Measurements from ENCODE around the gene ZBTB7C.

Gene ZBTB7C

GRCh38 chr18:48216639-48217257 is 192.4 kb downstream of the ZBTB7C start:
- no peak for DNase-seq (ENCODE audit: low read depth)

DNA sequence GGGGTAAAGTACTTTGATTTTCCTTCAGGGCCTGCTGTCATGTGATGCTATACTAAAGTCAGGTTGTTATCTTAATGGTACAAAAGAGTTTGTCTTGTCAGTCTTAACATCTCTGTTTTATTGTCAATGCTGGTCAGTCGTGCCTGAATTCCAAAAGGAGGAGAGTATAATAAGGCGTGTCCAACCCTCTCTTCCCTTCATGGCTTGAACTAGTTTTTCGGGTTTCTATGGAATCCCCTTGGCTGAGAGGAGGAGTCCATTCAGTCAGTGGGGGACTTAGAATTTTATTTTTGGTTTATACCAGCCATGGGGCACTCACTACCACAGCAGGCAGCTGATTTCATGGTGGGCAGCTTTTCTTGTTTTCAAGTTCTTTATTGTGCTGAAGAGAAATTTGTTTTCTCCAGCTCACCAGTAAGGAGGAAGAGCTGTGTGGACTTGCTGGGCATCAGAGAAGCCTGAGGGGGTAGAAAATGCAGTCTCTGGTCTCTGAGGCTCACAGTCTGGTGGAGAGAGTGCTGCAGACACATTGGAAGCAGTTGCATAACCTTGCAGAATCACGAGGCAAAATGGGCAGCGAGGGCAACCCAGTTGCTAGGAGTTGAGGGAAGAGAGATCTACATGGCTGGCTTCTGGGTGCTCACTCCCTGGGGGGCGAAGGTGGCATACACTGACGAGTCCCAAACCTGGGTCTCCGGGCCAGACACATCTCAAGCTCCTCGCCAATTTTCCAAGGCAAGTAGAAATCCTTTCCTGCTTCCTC is 193.1 kb downstream of the ZBTB7C start:
- no peak for DNase-seq (ENCODE audit: low read depth)

- DNase-seq (ENCODE audit: low read depth) = no peak
These were observed 195.4 kb downstream of the ZBTB7C start for GRCh38 chr18:48213791-48214190.

DNA sequence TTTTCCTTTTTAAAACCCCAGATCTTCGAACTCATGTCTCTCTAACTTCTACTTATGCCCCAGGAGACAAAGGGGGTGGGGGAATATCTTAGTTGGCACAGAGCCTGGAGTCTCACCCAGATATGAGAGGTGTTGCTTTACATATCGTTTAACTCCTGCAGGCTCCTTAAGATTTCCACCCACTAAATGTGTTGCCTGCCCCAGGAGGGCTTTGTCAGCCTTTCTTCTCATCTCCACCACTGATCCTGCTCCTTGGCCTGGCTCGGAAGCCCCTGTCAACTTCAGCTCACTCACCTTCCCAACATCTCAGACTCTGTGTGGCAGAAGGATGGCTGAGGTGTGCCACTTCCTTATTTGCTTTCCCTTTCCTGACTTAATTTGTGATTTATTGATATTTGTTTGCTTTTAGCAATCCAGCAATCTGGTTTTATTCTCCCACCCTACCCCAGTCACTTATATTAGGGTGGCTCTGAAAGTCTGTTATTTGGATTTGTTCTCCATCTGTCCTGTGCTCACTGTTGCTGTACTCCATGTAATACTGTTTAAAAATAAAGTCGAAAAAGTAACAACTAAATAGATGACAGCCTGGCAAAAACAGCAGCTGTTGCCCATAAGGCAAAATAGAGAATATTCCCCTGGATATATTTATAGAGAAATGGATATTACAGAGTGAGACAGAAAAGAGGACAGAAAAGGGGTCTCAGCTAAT is 200.6 kb downstream of the ZBTB7C start:
- no peak for DNase-seq (ENCODE audit: low read depth)

DNA sequence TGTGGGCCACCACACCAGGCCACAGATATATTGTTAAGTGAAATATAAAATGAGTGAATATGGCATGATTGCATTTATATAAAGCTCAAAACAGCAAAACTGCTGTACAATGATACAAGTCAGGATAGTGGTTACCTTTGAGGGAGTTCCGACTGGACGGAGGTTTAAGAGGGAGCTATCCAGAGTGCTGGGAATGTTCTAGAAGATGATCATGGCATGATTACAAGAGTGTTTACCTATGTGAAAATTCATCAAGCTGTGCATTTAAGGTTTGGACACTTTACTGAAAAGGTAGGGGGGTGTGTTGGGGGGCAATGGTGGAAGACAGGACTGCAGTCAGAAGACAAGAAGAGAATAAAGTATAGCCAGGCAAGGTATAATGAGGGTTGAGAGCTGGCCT is 201.4 kb downstream of the ZBTB7C start:
- no peak for DNase-seq (ENCODE audit: low read depth)

DNA sequence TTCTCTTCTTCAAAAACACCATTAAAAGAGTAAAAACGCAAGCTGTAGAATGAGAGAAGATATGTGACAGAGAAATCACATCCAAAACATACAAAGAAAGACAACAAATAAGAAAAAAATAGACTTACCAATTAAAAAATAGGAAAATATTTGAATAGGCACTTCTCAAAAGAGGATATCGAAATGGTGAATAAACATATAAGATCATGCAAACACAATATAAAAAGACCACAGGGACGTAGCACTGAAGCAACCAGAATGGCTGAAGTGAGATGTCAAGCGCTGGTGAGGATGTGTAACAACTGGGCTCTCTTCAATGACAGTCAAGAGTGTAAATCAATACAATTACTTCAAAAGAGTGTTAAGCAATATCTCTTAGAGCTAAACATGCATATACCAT is 202.3 kb downstream of the ZBTB7C start:
- DNase-seq (ENCODE audit: low read depth) = no peak

- DNase-seq (ENCODE audit: low read depth) = no peak
These were observed 205.1 kb downstream of the ZBTB7C start for GRCh38 chr18:48203961-48204666.

DNA sequence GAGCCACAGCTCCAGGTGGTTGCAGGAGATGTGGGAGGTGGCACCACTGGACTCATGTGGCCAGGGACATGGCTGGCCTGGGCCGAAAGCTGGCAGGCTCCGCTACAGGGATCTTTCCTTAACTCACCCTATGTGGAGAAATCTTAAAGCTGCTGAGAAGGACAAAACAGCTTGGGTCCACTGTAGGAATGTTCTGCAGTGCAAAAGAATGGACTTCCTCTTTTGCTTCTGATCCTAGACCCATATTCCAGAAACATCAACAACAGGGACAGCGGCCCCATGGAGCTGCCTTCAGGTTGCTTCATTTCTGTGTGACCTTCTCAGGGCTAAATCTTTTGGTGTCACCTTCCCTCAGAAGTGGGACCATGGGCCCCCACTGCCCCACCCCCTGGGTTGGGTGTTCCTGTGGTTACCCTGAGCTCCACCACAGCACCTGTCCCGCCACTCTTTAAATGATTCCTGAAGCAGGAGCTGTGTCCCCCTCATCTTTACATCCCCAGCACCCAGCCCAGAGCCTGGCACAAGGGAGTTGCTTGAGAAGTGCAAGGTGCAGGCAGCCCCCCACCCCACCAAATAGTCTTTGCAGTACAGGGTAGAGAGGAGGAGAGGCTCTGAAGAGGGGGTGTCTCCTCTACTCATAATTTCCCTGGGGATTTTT is 205.8 kb downstream of the ZBTB7C start:
- DNase-seq (ENCODE audit: low read depth) = no peak

DNA sequence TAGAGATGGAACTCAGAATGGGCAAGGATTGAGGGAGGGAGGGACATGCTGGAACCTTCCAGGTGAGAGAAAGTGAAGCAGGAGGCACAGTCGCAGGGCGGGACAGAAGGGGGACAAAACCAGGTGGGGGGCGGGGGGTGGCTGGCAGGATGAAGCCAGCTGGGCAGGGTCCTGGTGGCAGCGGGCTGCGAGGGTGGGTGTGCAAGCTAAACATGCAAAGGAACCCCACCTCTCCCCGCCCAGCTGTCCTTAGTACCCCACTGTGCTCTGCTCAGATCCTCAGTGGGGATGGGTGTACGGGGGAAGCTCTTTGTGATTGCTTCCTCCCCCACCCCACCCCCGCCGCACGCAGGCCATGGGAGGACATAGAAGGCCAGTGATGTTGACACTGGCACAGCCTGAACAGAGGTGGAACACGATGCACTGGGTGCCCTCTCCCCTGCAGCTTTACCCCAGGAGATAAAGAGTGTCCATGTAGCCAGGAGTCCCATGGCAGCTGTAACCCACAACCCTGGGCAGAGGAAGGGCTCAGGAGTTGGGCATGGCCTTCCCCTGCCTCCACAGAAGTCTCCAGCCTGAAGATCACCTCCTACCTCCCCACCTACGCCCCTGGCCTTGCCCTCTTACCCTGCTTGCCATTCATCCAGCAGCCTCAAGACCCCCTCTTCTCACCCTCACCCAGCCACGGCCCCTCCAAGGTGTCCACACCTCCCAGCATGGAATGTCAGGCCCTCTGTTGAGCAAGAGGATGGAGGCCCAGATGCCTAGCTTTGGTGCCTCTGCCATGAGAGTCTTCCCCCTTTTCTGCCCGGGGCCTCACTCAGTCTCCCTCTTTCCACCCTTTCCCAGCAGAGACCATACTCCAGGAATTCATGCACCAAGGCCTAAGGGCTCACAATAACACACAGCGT is 206.6 kb downstream of the ZBTB7C start:
- DNase-seq (ENCODE audit: low read depth) = no peak

DNA sequence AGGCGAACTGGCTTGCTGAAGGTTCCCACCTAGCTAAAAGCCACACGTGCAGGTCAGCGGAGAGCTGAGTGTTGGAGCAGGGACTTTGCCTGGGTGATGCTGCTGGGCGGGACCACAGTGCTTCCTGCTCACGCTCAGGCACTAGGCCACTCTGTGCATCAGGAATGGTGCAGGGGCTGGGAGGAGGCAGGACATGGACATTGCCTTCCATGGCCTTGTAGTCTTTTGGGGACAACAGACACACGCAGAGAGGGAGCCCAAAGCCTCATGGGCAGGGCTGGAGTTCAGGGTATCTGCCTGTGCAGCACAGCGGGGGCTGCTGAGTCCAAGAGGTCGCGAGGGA is 207.2 kb downstream of the ZBTB7C start:
- no peak for DNase-seq (ENCODE audit: low read depth)

DNA sequence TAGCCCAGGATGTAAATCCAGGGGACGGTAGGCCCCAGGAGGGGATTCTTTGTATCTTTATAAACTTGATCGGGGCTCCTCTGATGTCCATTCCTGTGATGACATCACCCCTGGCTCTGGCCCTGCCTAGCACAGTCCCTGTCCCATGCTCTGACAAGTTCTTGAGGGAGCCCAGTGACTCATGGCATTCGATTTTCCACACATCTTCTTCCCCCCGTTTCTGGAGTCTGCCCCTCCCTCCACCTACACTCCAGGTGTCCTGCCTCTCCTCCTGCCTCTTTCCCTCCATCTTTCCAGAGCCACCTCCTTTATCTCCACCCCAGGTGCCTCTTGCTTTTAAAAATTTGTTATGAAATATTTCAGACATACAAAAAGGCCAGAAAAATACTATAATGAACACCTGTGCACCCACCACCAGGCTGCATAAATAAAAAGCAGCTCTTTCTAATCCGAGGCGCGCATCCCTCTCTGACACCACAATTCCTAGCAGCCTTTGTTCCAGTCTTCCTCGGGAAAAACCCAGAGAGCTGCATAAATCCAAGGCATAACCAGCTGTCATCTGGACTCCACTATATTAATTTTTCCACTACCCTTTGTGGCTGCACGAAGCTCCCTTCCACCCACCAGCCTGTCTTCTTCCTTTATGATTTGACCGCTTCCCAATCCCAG is 207.7 kb downstream of the ZBTB7C start:
- DNase-seq (ENCODE audit: low read depth) = no peak

DNA sequence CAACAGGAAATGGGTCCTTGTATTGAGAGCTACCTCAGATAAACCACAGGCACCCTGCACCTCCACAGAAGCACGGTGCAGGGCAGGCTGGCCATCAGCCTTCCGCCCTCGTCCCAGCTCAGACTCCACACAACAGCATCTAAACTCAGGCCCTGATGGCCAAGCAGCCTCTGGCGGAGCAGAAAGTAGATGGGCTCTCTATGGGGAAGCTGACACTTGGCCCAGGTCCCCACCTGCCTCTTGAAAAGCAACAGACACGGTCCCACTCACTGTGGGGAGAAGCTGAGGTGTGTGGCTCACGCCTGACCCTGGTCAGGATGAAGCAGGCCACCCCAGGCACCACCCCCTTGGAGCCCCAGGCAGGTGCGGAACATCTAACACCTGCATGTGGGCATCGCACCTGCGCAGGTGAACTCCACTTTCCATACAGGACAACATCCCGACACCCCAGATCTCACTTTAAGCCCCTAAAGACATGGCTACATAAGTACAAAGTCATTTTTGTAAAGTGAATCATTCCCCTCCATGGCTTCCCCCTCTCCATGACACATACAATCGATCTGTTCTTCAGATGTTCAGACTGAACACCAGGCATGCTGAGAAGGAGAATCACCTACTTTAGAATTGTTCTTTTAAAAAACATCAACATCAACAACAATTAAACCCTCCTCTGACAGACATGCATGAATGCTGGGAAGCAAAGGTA is 208.4 kb downstream of the ZBTB7C start:
- DNase-seq (ENCODE audit: low read depth) = no peak

GRCh38 chr18:48199399-48199798 is 209.8 kb downstream of the ZBTB7C start:
- no peak for DNase-seq (ENCODE audit: low read depth)

- no peak for DNase-seq (ENCODE audit: low read depth)
These were observed 211.4 kb downstream of the ZBTB7C start for GRCh38 chr18:48197819-48198218.

DNA sequence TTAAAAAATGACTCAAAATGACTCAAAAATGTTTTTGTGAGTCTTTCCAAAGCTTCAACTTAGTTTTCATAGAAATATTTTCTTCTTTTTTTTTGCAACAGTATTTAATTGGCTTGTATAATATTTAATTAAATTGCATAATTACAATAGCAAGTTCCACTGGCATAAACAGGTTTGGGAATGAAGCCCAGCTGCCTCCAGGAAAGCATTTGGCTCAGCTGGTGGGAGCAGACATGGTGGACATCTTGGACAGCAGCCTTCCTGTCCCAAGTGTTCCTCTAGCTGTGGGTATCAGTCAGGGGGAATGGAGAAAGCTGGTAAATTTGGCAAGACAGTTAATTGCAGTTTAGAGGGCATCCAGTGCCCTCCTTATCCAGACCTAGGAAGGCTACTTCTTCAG is 213.4 kb downstream of the ZBTB7C start:
- DNase-seq (ENCODE audit: low read depth) = no peak

GRCh38 chr18:48194591-48195181 is 214.5 kb downstream of the ZBTB7C start:
- no peak for DNase-seq (ENCODE audit: low read depth)

DNA sequence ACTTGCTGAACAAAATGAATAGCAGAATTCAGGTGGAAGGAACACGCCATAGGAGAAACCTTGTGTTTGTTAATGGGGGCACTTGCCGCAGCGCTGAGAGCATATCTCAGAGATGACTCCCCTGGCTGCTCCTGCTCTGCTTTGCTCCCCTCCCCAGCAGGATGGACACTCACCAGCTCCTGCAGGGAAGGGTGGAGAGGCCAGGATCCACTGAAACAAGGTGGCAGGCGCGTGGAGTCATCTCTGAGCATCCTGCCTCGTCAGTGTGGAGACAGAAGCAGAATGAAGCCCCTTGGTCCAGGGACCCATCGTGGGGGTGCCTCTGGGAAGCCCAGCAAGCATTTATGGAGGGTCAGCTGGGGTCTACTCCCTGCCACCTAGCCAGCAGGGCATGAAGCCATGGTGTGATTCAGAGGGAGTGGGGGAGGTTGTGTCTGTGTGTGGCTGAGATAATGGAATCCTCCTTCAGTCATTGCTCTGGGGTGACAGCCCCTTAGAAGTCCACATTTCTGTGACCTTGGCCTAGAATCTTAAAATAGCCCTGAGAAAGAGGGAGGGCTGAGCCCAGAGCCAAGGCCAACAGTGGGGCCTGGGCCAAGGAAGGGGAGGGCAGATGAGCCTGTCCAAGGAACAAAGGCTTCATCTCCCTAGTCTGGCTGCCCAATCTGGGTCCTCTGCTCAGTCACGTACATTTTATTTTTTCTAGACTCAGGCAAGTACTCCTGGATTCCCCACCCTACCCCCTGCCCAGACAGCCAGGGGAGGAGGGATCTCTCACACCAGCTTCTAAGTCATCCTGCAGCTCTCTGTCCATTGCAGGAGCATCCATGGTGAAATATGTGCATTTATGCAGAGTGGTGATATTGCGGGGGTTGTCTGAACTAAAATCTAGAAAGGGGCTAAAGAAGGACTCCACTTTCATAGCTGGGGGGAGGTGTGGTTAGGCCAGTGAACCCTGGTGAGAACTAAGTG is 215.4 kb downstream of the ZBTB7C start:
- no peak for DNase-seq (ENCODE audit: low read depth)

DNA sequence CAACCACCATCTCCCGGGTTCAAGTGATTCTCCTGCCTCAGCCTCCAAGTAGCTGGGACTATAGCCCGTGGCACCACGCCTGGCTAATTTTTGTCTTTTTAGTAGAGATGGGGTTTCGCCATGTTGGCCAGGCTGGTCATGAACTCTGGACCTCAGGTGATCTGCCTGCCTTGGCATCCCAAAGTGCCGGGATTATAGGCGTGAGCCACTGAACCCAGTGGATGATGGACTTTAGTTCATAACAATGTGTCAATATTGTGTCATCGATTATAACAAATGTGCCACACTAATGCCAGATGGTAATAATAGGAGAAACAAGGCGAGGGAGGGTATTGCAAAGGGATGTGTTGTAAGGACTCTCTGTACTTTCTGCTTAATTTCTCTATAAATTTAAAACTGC is 216.6 kb downstream of the ZBTB7C start:
- DNase-seq (ENCODE audit: low read depth) = no peak

Data from activated T-helper 9 cell treated with anti-CD3 and anti-CD28 coated beads, Interleukin-2, amount 50 U/mL, for 16 hours (primary cell).